ENCODE data around the gene AGXT. TPM values are rescaled to one million over a fixed set of nuclear protein-coding genes. Genes with fewer than 3 reads are reported as not detected.

AGXT gene
- total RNA-seq, 1 experiment from 2014 or later = 0.20 TPM

- Mint-ChIP-seq H3K36me3 (ENCODE audit: insufficient read depth, unreplicated experiment) (peaks cover 12% of the 10 kb centered on the region), H3K4me1 (ENCODE audit: low read depth, unreplicated experiment) (peaks cover 9% of the 10 kb centered on the region), H3K27me3 (ENCODE audit: insufficient read depth, unreplicated experiment) (no peaks in the 10 kb centered on the region), H3K9me3 (ENCODE audit: unreplicated experiment) (no peaks in the 10 kb centered on the region), H3K4me3 (ENCODE audit: unreplicated experiment) (peak overlapping the region; percentile 81), H3K27ac (ENCODE audit: unreplicated experiment) (no peak overlapping the region)
- H3K9me3 ChIP-seq = no peaks in the 10 kb centered on the region
- no peaks in the 10 kb centered on the region for H3K27me3 ChIP-seq (replicated peaks; ENCODE audit: control insufficient read depth, insufficient read depth, low read length)
- POLR2A ChIA-PET = no interaction called here
- no peaks in the 10 kb centered on the region for H3K36me3 ChIP-seq (ENCODE audit: control insufficient read depth, insufficient read depth, low read length)
- peaks cover 28% of the 10 kb centered on the region for H3K4me1 ChIP-seq
- DNase-seq = no peak
- intact Hi-C loops (cut with micrococcal nuclease; ENCODE audit: unreplicated experiment) = loop anchor here (1.0 to 10.0 kb wide), 3 partner anchors 19 to 92 kb away; no protein-coding TSS in a partner anchor
- TF ChIP-seq CTCF (IDR thresholded peaks at IDR 0.05; ENCODE audit: insufficient read depth in 1 of 2, low read depth in 1 of 2, low read length in 1 of 2, severe bottlenecking in 1 of 2, unreplicated experiment in 1 of 2) = no peak
- BruUV-seq (replicated peaks) = no TSS peak
- CTCF ChIA-PET = no interaction called here
- H3K4me3 ChIP-seq (ENCODE audit: low read depth, low read length) = no peak overlapping the region
Observed at GRCh38 chr2:240892925-240893324, 24.3 kb downstream of the AGXT start.

GRCh38 chr2:240893363-240893844 is 24.8 kb downstream of the AGXT start:
- no peaks in the 10 kb centered on the region for H3K9me3 ChIP-seq
- Mint-ChIP-seq H3K4me1 (ENCODE audit: low read depth, unreplicated experiment) (peaks cover 13% of the 10 kb centered on the region), H3K9me3 (ENCODE audit: unreplicated experiment) (no peaks in the 10 kb centered on the region), H3K36me3 (ENCODE audit: insufficient read depth, unreplicated experiment) (peaks cover 12% of the 10 kb centered on the region), H3K27ac (ENCODE audit: unreplicated experiment) (peak overlapping the region; percentile 85), H3K27me3 (ENCODE audit: insufficient read depth, unreplicated experiment) (no peaks in the 10 kb centered on the region), H3K4me3 (ENCODE audit: unreplicated experiment) (peak overlapping the region; percentile 81)
- CTCF ChIA-PET = no interaction called here
- H3K4me3 ChIP-seq (ENCODE audit: low read depth, low read length) = peak overlapping the region; percentile 61
- TF ChIP-seq CTCF (IDR thresholded peaks at IDR 0.05; ENCODE audit: insufficient read depth in 1 of 2, low read depth in 1 of 2, low read length in 1 of 2, severe bottlenecking in 1 of 2, unreplicated experiment in 1 of 2) = peak in 1 of 2 experiments; percentile 3
- POLR2A ChIA-PET = no interaction called here
- intact Hi-C loops (cut with micrococcal nuclease; ENCODE audit: unreplicated experiment) = loop anchor here (1.0 to 10.0 kb wide), 3 partner anchors 19 to 91 kb away; no protein-coding TSS in a partner anchor
- no TSS peak for BruUV-seq (replicated peaks)
- H3K4me1 ChIP-seq = peaks cover 33% of the 10 kb centered on the region
- H3K36me3 ChIP-seq (ENCODE audit: control insufficient read depth, insufficient read depth, low read length) = no peaks in the 10 kb centered on the region
- DNase-seq = peak; percentile 75 to 84
- H3K27me3 ChIP-seq (replicated peaks; ENCODE audit: control insufficient read depth, insufficient read depth, low read length) = no peaks in the 10 kb centered on the region

GRCh38 chr2:240894006-240894405 is 25.4 kb downstream of the AGXT start:
- peak overlapping the region; percentile 85 for H3K27ac Mint-ChIP-seq (ENCODE audit: unreplicated experiment)
- ChIA-PET CTCF (no interaction called here), POLR2A (interaction anchor here (0.6 kb wide), 1 partner anchor 37 kb away, joined by 3 read pairs; no protein-coding TSS in a partner anchor)
- TSS peak; percentile 33 for BruUV-seq (replicated peaks)
- Histone ChIP-seq H3K27me3 (replicated peaks; ENCODE audit: control insufficient read depth, insufficient read depth, low read length) (no peaks in the 10 kb centered on the region), H3K9me3 (no peaks in the 10 kb centered on the region), H3K4me3 (ENCODE audit: low read depth, low read length) (peak overlapping the region; percentile 61), H3K4me1 (peaks cover 35% of the 10 kb centered on the region), H3K36me3 (ENCODE audit: control insufficient read depth, insufficient read depth, low read length) (no peaks in the 10 kb centered on the region)
- no peak for TF ChIP-seq CTCF (IDR thresholded peaks at IDR 0.05; ENCODE audit: insufficient read depth in 1 of 2, low read depth in 1 of 2, low read length in 1 of 2, severe bottlenecking in 1 of 2, unreplicated experiment in 1 of 2)
- peaks cover 16% of the 10 kb centered on the region for H3K4me1 Mint-ChIP-seq (ENCODE audit: low read depth, unreplicated experiment)
- H3K9me3 Mint-ChIP-seq (ENCODE audit: unreplicated experiment) = no peaks in the 10 kb centered on the region
- H3K4me3 Mint-ChIP-seq (ENCODE audit: unreplicated experiment) = peak overlapping the region; percentile 81
- DNase-seq = peak; percentile 23 to 45
- H3K27me3 Mint-ChIP-seq (ENCODE audit: insufficient read depth, unreplicated experiment) = no peaks in the 10 kb centered on the region
- peaks cover 7% of the 10 kb centered on the region for H3K36me3 Mint-ChIP-seq (ENCODE audit: insufficient read depth, unreplicated experiment)
- intact Hi-C loops (cut with micrococcal nuclease; ENCODE audit: unreplicated experiment) = loop anchor here (10.0 kb wide), 1 partner anchor 91 kb away; no protein-coding TSS in a partner anchor

Measured in Caco-2 (cell line).